ENCODE results near the gene TMIGD1.

The TMIGD1 gene

GRCh38 chr17:30334421-30334820 lies 564 bp upstream of the TMIGD1 start:
- no peak for TF ChIP-seq CTCF (IDR thresholded peaks at IDR 0.05)

DNA sequence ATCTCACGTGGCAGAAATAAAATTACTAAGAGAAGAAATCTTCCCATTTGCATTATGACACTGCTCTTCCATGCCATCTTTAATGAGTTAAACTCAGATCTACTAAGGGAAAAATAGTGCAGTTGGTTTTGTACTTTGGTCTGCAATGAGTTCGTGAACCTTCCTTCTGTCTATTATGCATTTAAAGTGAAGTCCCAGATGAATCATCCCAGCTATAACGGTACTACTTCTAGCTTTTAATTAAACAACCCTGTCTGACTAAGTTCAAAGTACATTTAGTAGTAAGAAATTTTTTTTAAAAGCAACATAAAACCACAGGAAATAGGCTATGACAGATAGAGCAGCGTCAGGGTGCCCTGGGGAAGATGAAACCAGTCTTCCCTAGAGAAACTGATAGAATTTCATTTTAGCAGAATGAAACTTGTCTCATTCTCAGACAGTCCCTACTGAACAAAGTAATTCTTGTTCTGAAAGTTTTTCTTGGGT lies 1.8 kb downstream of the TMIGD1 start:
- no peak for TF ChIP-seq CTCF (IDR thresholded peaks at IDR 0.05)

DNA sequence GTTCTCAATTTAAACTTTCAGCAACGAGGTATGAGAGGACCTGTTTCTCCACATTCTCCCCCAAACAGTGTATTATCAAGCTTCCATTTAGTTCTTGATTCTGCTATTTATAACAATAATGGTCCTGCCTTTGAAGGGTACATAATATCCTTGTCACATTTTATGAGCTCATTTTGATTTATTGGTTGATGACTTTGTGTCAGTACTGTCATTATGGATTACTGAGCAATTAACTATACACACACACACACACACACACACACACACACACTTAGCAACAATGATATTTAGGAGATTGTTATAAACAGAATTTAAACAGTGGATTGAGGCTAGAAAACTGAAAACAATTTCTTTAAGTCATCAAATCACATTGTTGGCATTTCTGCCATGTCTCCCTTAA lies 7.0 kb downstream of the TMIGD1 start:
- TF ChIP-seq CTCF (IDR thresholded peaks at IDR 0.05), result no peak

DNA sequence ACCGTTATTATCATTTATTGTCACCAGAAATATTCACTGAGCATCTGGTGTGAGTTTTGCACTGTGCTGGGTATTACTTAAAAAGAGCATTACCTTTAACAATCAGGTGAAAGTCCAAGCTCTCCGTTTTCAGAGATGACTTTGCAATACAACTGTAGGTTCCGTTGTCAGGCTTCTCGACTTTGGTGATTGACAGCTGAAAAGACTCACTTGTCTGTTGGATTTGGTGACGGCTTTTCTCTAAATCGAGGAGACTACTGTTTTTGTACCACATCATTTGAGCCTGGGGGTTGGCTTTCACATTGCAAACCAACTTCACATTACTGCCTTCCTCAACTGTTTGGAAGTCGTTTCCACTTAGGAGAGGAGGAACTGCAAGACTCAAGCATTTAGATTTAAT lies 9.1 kb downstream of the TMIGD1 start:
- no peak for TF ChIP-seq CTCF (IDR thresholded peaks at IDR 0.05)

- no peak for TF ChIP-seq CTCF (IDR thresholded peaks at IDR 0.05)
These were observed 9.9 kb downstream of the TMIGD1 start for GRCh38 chr17:30323895-30324319.

GRCh38 chr17:30323262-30323894 lies 10.5 kb downstream of the TMIGD1 start:
- TF ChIP-seq CTCF (IDR thresholded peaks at IDR 0.05), result no peak

- TF ChIP-seq CTCF (IDR thresholded peaks at IDR 0.05), result no peak
These were observed 12.5 kb downstream of the TMIGD1 start for GRCh38 chr17:30321314-30321713.

DNA sequence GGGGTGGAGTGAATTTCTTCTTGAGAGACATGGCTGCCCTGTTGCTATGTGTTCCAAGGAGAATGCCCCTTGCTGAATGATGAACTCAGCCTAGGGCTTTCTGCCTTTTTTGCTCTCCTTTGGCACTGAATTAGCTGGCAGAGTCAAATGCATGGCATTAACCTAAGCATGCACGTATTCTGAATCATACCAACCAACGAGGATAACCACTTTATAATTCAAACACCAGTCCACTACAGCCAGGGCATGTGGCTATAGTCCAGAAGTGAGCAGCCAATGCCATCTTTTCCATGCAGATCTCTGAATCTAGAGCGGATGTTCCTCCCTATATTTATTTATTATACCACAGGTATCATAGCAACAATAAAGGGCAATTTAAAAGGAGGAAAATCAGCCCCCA lies 15.7 kb downstream of the TMIGD1 start:
- TF ChIP-seq CTCF (IDR thresholded peaks at IDR 0.05), result no peak

All from LNCAP (cell line).